Fibroblast of lung (primary cell): ENCODE measurements around the gene ILDR1. TPM values are rescaled to one million over a fixed set of nuclear protein-coding genes. Genes with fewer than 3 reads are reported as not detected.

Experiments
- DNase-seq, 2 donors: peaks; one replicate each; pipeline versions ENCODE4 v3.0.0 to v3.0.0-alpha.2; 2010; ENCODE audit warnings: low read depth in 2 of 2
- H2AFZ ChIP-seq: 2 replicates; pipeline ENCODE4 v1.5.1; 2012; ENCODE audit warnings: low read length, control low read depth, inconsistent platforms
- H3K27ac ChIP-seq: 2 replicates; pipeline ENCODE4 v1.5.1; 2011; ENCODE audit warnings: low read length, control low read depth; ENCODE audit not compliant: insufficient read depth
- H3K27me3 ChIP-seq: 2 replicates; pipeline ENCODE4 v1.5.1; 2011; ENCODE audit warnings: mild to moderate bottlenecking, low read length; ENCODE audit not compliant: control insufficient read depth, insufficient read depth
- H3K36me3 ChIP-seq: 2 replicates; pipeline ENCODE4 v1.5.1; 2011; ENCODE audit warnings: low read length; ENCODE audit not compliant: control insufficient read depth, insufficient read depth
- H3K4me1 ChIP-seq: 2 replicates; pipeline ENCODE4 v1.5.1; 2011; ENCODE audit warnings: low read length; ENCODE audit not compliant: control insufficient read depth, insufficient read depth; ENCODE audit errors: extremely low read depth
- H3K4me2 ChIP-seq: 2 replicates; pipeline ENCODE4 v1.5.1; 2011; ENCODE audit warnings: low read length, control low read depth; ENCODE audit not compliant: insufficient read depth; ENCODE audit errors: extremely low read depth
- H3K4me3 ChIP-seq, 4 experiments: fragments of 200-600 bp in 1 of 4; sonication (generic) in 1 of 4; replicated peaks in 1 of 4; 2 replicates each; pipeline ENCODE4 v1.5.1; 2011 to 2016; ENCODE audit warnings: low read length in 4 of 4, low read depth in 3 of 4, mild to moderate bottlenecking in 3 of 4, control low read depth in 2 of 4, inconsistent platforms in 1 of 4, mixed read lengths in 1 of 4; ENCODE audit not compliant: insufficient read depth in 1 of 4; ENCODE audit errors: control extremely low read depth in 1 of 4
- H3K79me2 ChIP-seq: 2 replicates; pipeline ENCODE4 v1.5.1; 2012; ENCODE audit warnings: mild to moderate bottlenecking, low read length, inconsistent platforms; ENCODE audit not compliant: control insufficient read depth, insufficient read depth
- H3K9ac ChIP-seq: 2 replicates; pipeline ENCODE4 v1.5.1; 2011; ENCODE audit warnings: mild to moderate bottlenecking, low read length, control low read depth; ENCODE audit not compliant: insufficient read depth
- H3K9me3 ChIP-seq: 2 replicates; pipeline ENCODE4 v1.5.1; 2012; ENCODE audit warnings: low read depth, low read length; ENCODE audit not compliant: control insufficient read depth, insufficient read depth
- H4K20me1 ChIP-seq: 2 replicates; pipeline ENCODE4 v1.5.1; 2011; ENCODE audit warnings: low read length; ENCODE audit not compliant: control insufficient read depth, insufficient read depth; ENCODE audit errors: extremely low read depth
- EZH2 ChIP-seq: IDR thresholded peaks from 2 replicates; pipeline ENCODE4 v1.5.1; 2012; ENCODE audit warnings: low read length, control low read depth, mild to moderate bottlenecking; ENCODE audit errors: missing control alignments
- polyA plus RNA-seq, 2 donors: library from polyadenylated mRNA; depleted of rRNA in 1 of 2; stranded (reverse) in 1 of 2; unstranded in 1 of 2; fragments of >200 nt; gene quantifications; 2 replicates each; pipeline ENCODE4 v1.2.1, GENCODE V29; 2011 to 2012; ENCODE audit warnings: missing spikeins in 1 of 2
- total RNA-seq: library from RNA; depleted of rRNA; stranded (reverse); fragments of >200 nt; gene quantifications from 2 replicates; pipeline ENCODE4 v1.2.1, GENCODE V29; 2014
- TF ChIP-seq, protein P1 (sequence below), 2 donors: IDR thresholded peaks in 1 of 2; conservative IDR thresholded peaks in 1 of 2; 1 replicate in 1 of 2; 2 replicates in 1 of 2; pipeline ENCODE4 v1.5.1; 2011 to 2012; ENCODE audit warnings: low read length in 2 of 2, control low read depth in 1 of 2, inconsistent platforms in 1 of 2, low read depth in 1 of 2, mild to moderate bottlenecking in 1 of 2

ILDR1 gene
- total and polyA plus RNA-seq, 2 donors (not counting 1 experiment from before 2014, with no cell fraction given), result not detected

DNA sequence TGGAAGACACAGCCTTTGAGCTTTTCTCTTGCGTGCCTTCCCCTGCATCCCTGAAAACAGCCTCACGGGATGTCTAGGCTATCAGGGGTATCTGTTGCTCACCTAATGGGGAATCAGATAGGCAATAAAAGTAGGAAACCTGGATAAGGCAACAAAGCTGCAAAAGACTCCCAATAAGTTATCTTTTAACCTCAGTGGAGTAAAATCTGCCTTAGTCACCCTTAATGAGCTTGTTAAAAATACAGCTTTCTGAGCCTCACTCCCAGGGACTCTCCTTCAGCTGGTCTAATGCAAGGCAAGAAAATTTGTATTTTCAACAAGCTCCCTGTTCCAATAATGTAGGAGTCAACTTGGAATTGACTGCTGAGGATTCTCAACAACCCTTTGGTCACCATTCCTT is 25.6 kb downstream of the ILDR1 start:
- H3K9me3 ChIP-seq, result no peaks in the 10 kb centered on the region
- no peak overlapping the region for H3K4me3 ChIP-seq
- H3K9ac ChIP-seq, result no peak overlapping the region
- peaks cover 2% of the 10 kb centered on the region for H3K4me1 ChIP-seq
- no peak overlapping the region for H3K27ac ChIP-seq
- DNase-seq, result no peak
- H4K20me1 ChIP-seq, result no peaks in the 10 kb centered on the region
- no peaks in the 10 kb centered on the region for H3K27me3 ChIP-seq
- no peaks in the 10 kb centered on the region for H3K36me3 ChIP-seq
- H3K4me2 ChIP-seq, result no peak overlapping the region
- no peak overlapping the region for H2AFZ ChIP-seq
- no peak for TF ChIP-seq EZH2
- TF ChIP-seq, protein P1, sequence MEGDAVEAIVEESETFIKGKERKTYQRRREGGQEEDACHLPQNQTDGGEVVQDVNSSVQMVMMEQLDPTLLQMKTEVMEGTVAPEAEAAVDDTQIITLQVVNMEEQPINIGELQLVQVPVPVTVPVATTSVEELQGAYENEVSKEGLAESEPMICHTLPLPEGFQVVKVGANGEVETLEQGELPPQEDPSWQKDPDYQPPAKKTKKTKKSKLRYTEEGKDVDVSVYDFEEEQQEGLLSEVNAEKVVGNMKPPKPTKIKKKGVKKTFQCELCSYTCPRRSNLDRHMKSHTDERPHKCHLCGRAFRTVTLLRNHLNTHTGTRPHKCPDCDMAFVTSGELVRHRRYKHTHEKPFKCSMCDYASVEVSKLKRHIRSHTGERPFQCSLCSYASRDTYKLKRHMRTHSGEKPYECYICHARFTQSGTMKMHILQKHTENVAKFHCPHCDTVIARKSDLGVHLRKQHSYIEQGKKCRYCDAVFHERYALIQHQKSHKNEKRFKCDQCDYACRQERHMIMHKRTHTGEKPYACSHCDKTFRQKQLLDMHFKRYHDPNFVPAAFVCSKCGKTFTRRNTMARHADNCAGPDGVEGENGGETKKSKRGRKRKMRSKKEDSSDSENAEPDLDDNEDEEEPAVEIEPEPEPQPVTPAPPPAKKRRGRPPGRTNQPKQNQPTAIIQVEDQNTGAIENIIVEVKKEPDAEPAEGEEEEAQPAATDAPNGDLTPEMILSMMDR (conservative IDR thresholded peaks at IDR 0.05 in 1 of 2, IDR thresholded peaks at IDR 0.05 in 1 of 2; ENCODE audit: low read depth in 1 of 2, low read length in 2 of 2), result no peak
- no peaks in the 10 kb centered on the region for H3K79me2 ChIP-seq

DNA sequence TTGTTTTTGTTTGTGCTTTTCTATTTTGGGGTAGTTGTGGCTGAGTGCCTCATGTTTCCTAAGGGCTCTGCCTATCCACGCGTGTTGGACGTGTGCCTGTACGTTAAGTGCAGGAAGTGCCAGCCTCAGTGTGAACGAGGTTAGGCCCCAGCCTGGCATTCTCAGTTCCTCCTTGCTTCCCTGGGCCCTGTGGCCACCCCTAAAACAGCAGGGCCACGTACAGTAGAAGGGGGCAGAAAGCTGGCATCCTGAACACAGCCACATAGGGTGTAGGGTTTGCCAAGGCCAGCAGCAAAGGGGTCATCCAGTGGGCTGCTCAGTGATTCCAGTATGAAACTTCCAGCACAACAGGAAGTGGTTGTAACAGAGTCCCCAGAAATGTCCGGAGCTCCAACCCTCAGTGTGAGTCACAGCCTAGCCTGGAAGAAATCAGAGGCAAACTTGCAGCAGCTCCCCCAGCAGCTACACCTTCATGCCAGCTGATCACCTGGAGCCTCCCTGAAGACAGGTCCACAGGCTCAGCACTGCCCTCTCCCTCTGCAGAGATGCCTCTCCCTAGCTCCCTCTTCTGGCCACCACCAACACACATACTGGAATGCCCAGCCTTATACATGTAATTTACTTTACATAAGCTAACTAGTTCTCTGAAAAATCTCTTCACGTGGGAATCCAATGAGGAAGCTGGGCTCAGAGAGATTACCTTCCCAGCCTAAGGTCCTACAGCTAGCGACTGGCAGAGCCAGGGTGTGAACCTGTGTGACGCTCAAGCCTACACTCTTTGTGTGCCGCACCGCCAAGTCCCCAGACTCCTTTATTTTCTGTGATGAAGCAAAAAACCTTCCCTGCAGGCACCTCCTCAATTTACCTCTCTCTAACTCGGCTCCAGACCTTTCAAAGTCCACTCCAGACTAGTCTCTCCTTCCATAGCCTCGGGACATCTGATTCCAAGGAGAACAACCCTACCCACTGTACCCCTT is 26.6 kb downstream of the ILDR1 start:
- no peaks in the 10 kb centered on the region for H3K9me3 ChIP-seq
- DNase-seq, result peak; percentile 44 to 84
- peak overlapping the region; percentile 30 for H3K27ac ChIP-seq
- H3K4me3 ChIP-seq, result no peak overlapping the region
- TF ChIP-seq EZH2, result no peak
- TF ChIP-seq, protein P1 (conservative IDR thresholded peaks at IDR 0.05 in 1 of 2, IDR thresholded peaks at IDR 0.05 in 1 of 2; ENCODE audit: low read depth in 1 of 2, low read length in 2 of 2), result peak; percentile 40 to 57
- H2AFZ ChIP-seq, result peak overlapping the region; percentile 78
- H3K4me2 ChIP-seq, result no peak overlapping the region
- H3K27me3 ChIP-seq, result no peaks in the 10 kb centered on the region
- H3K36me3 ChIP-seq, result no peaks in the 10 kb centered on the region
- H4K20me1 ChIP-seq, result no peaks in the 10 kb centered on the region
- no peaks in the 10 kb centered on the region for H3K79me2 ChIP-seq
- H3K4me1 ChIP-seq, result peaks cover 2% of the 10 kb centered on the region
- no peak overlapping the region for H3K9ac ChIP-seq

DNA sequence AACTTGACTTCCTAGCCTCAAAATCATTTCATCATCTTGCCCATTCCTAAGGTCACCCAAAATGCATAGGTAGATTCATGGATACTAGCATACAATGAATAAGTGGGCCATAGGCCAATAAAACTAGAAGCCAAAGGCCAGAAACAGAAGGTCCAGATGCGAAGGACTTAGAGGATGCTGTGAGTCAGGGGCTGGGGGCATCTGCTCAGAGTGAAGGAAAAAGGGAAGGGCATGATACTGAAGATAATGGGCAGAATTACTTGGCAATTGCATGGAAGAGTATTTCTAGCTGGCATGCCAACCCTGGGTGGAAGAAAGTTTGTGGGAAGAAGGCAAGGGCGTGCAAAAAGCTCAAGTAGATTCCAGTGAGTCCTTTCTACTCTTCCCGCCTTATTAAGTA is 27.5 kb downstream of the ILDR1 start:
- no peak overlapping the region for H3K27ac ChIP-seq
- DNase-seq, result no peak
- H3K4me1 ChIP-seq, result peaks cover 2% of the 10 kb centered on the region
- no peak overlapping the region for H3K9ac ChIP-seq
- no peaks in the 10 kb centered on the region for H3K79me2 ChIP-seq
- no peaks in the 10 kb centered on the region for H3K9me3 ChIP-seq
- H2AFZ ChIP-seq, result no peak overlapping the region
- no peak for TF ChIP-seq EZH2
- TF ChIP-seq, protein P1 (conservative IDR thresholded peaks at IDR 0.05 in 1 of 2, IDR thresholded peaks at IDR 0.05 in 1 of 2; ENCODE audit: low read depth in 1 of 2, low read length in 2 of 2), result no peak
- no peak overlapping the region for H3K4me3 ChIP-seq
- no peaks in the 10 kb centered on the region for H4K20me1 ChIP-seq
- H3K4me2 ChIP-seq, result no peak overlapping the region
- no peaks in the 10 kb centered on the region for H3K27me3 ChIP-seq
- no peaks in the 10 kb centered on the region for H3K36me3 ChIP-seq
